Muscle of back (tissue), 11 donors: ENCODE measurements around the gene CCSER2. TPM values are rescaled to one million over a fixed set of nuclear protein-coding genes. Genes with fewer than 3 reads are reported as not detected.
"Not testable (repeated sequence)": the region's sequence is repeated elsewhere in the genome, so short reads cannot be mapped to it uniquely, and the experiment has no call there.

Experiments used
- DNase-seq, 3 donors: peaks; one replicate each; pipeline versions ENCODE4 v3.0.0 to v3.0.0-alpha.2; 2013
- polyA plus RNA-seq, 10 donors: library from polyadenylated mRNA; unstranded; fragments of 120-200 nt; gene quantifications; one replicate each; pipeline ENCODE4 v1.2.1, GENCODE V29; 2013; ENCODE audit not compliant: insufficient read length in 10 of 10

The CCSER2 gene
- polyA plus RNA-seq, 10 donors, result 28.5 to 66.1 (median 50.2) TPM

GRCh38 chr10:84440781-84441180, 112.4 kb downstream of the CCSER2 start:
- DNase-seq, result no peak

DNA sequence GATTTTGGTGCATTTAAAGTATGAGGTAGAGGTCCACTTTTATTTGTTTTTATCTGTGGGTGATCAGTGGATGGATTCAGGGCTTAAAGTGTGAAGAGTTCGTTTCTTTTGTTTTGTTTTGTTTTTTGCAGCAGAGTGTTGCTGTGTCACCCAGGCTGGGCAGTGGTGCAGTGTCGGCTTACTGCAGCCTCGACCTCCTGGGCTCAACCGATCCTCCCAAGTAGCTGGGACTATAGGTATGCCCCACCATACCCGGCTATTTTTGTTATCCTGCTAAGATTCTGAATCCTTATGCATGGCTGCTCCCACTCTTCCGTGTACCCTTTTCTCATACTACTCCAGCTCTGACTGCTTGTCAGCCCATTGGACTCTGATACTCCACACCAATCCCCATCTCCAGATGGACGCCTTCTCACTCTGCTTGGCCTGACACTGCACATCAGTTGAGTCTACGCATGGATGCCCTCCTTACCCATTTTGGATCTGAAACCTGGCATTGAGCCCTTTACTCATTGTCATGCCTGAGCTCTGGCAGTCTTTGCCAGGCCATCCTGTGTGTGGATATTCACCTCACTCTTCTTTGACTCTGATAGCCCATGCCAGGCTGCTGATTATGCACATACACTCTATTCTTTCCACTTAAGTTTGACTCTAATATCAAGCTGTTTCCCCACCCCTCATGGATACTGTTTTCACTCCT, 119.5 kb downstream of the CCSER2 start:
- no peak for DNase-seq

- DNase-seq, result not testable (repeated sequence)
Measured at GRCh38 chr10:84449351-84449750, 121.0 kb downstream of the CCSER2 start.

GRCh38 chr10:84452003-84452402, 123.6 kb downstream of the CCSER2 start:
- no peak for DNase-seq

DNA sequence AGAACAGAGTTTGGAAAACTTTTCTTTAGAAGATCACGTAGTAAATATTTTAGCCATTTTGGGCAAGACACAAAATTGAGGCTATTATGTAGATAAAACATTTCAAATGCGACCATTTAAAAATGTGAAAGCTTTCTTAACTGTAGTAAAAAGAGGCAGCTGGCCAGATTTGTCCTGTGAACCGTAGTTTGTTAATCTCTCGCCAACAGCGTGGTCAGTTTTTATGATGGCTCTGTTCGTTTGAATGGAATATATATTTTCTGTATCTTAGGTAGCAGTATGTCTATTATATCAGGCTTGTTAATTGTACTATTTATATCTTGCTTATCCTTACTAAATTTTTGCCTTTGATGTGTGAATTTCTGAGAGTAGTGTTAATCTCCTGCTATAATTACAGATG, 124.9 kb downstream of the CCSER2 start:
- DNase-seq, result no peak

DNA sequence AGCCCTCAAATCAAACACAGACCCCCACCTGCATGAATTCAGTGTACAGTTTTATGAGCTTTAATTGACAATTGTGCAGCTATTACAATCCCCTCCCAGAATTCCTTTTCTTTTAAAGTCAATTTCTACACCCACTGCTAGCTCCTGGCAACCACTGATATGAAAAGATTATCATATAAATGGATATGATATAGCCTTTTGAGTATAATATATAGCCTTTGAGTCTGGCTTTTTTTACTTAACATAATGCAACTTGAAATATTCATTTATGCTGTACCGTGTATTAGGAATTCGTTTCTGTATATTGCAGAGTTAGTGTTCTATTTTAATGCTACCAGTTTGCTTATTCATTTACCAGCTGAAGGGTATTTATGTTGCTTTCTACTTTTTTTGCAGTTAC, 127.7 kb downstream of the CCSER2 start:
- no peak for DNase-seq

DNA sequence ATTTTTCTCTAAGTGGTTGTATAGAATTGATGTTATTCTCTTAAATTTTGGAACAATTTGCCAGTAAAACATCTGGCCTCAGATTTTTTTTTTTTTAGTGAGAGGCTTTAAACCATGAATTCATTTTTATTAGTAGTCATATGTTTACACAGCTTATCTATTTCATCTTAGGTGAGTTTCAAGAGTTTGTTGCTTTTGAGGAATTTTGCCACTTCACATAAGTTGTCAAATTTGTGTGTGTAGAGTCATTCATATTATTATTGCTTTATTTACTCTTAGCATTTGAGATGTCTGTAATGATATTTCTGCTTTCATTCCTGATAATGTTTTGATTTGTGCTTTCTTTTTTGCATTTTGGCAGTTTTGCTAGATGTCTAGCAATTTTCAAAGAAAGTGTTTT, 132.1 kb downstream of the CCSER2 start:
- DNase-seq, result no peak

- no peak for DNase-seq
Measured at GRCh38 chr10:84469470-84469869, 141.1 kb downstream of the CCSER2 start.

DNA sequence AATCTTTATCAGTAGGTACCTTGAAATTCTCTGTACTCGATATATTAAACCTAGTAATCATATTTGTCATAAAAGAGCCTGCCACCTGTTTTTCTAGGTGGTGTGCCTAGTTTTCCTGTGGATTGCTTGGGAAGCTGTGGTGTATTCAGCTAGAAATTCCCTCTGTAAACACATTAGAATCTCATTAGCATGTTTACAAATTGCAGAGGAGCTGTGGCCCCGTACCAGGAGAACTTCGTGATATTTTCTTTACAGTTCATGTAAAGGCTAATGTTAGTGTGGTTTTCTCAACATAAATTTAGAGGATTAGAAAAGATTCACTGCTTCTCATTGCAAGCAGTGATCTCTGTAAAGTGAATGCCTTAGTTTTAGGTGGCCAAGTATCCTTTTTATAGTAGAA, 144.7 kb downstream of the CCSER2 start:
- DNase-seq, result no peak

- DNase-seq, result no peak
Measured at GRCh38 chr10:84477398-84478128, 149.2 kb downstream of the CCSER2 start.

- no peak for DNase-seq
Measured at GRCh38 chr10:84478151-84478550, 149.8 kb downstream of the CCSER2 start.

DNA sequence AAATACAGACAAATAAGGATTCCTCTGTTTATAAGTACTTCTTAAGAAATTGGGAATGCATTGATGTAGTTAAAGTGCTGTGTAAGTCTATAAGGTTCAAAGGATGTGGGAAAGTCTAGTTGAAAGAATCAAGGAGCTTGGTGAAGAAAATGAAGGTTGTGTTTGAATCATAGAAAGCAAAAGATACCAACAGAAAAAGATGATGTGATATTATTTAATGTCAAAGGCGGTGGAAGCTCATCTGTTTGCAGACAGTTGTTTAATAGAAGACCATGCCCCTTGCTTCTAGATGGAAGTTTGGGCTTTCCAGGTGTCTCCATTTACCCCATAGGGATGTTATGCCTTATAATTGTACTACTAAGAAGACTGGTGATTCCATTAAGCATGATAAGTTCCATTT, 150.3 kb downstream of the CCSER2 start:
- no peak for DNase-seq

DNA sequence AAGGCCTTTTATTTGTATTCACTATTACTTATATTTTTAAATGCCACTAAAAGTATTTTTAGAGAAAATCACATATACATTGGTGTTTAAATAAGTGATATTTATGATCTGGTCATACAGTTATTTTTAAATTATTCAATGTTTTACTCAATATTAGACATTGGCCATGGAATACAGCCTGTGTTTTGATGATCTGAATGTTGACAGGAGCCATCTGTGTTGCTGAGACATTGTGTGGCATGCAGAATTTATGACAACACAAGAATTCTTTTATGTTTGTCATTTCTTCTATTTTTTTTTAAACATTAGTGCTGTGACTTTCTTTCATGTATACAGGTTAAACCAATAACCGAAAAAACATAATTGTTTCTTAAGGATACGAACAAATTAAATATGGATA, 156.2 kb downstream of the CCSER2 start:
- DNase-seq, result no peak

DNA sequence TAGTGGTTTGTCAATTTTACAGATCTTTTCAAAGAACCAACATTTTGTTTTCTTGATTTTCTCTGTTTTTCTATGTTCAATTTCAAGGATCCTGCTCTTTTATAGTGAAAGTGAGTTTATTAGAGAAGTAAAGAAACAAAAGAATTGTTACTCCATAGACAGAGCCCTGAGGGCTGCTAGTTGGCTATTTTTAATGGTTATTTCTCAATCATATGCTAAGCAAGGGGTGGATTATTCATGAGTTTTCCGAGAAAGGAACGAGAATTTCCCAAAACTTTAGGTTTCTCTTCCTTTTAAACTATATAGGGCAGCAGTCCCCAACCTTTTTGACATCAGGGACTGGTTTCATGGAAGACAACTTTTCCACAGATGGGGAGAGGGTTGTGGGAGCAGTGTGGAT, 165.0 kb downstream of the CCSER2 start:
- DNase-seq, result no peak

- peak in 1 of 3 donors; percentile 6 for DNase-seq
Measured at GRCh38 chr10:84493951-84494848, 165.8 kb downstream of the CCSER2 start.

GRCh38 chr10:84494849-84495180, 166.4 kb downstream of the CCSER2 start:
- no peak for DNase-seq

GRCh38 chr10:84497978-84498377, 169.6 kb downstream of the CCSER2 start:
- no peak for DNase-seq

DNA sequence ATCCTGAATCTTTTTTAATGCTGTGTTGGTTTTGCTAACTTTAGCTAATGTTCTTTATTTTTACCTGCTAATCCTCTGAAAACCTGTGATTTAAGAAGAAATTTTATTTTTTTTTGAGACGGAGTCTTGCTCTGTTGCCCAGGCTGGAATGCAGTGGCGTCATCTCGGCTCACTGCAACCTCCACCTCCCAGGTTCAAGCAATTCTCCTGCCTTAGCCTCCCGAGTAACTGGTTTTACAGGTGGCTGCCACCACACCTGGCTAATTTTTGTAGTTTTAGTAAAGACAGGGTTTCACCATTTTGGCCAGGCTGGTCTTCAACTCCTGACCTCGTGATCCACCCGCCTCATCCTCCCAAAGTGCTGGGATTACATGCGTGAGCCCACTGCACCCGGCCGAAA, 170.7 kb downstream of the CCSER2 start:
- DNase-seq, result not testable (repeated sequence)

DNA sequence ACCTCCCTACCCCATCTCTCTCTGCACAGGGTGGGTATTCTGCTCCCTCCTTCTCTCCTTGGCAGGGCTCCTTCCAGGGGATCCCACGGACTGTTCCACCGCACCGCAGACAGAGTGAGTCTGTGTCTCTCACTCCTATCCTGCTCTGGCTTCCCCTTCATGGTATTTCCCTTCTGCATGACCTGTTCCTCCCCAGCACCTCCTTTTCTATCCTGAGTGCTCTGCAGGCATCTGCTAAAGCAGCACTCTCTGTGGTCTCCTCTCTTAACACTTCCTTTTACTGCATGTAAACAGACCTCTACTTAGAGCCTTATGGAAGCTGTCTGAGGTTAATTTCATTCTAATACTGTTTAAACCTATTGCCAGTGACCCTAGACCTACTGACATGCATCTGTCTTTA, 171.5 kb downstream of the CCSER2 start:
- DNase-seq, result no peak

DNA sequence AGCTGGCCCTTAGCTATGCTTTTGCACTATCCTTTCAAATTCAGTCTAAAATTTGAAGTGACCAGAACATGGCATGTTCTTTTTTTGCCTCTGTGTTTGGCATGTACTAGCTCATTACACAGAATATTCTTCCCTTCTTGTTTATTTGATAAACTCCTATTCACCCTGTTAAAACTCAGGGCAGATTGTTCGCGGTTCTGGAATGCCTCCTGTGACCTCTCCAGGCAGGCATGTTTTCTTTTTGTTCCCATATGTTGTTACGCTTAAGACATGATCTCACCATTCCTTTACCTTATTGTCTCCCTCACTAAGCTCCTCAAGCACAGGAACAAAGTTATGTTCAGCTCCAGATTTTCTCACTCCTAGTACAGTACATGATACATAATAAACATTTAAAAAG, 181.7 kb downstream of the CCSER2 start:
- no peak for DNase-seq

GRCh38 chr10:84511106-84511505, 182.7 kb downstream of the CCSER2 start:
- no peak for DNase-seq

DNA sequence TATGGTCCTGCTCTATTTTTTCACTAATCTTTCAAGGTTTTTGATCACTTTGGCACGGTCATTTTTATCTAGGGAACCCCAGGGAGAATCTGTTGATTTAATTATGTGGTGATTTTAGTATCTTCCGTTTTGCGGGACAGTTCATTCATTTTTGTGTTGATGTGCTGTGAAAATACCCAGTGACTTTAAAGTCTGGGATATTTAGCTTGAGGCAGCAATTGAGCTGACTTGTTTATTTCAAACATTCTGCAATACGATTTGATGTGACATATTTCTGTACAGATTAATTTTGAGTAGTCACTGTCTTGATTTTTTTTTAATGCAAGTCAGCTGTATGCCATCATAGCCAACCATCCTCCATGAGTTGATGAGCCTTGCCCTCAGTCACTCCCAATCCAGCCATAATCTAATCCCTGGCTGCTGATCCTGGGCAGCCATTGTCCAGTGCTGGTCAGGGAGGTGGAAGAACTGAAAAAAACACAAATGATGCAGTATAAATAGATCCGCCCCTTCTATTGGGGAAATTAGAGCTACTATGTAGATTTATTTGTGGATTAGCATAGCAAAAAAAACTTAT, 183.4 kb downstream of the CCSER2 start:
- DNase-seq, result no peak
